Activated naive CD4-positive, alpha-beta T cell treated with anti-CD3 and anti-CD28 coated beads for 36 hours (primary cell): ENCODE data around the gene RIMBP2. TPM values are rescaled to one million over a fixed set of nuclear protein-coding genes. Genes with fewer than 3 reads are reported as not detected.

Source experiments
- CTCF ChIA-PET: fragments of 350-600 bp; sonication (Branson Sonifier 250); formaldehyde crosslinking; loops from one replicate; lab custom pipeline; 2021; ENCODE audit warnings: antibody characterized with exemption; lab: Charles Lee
- DNase-seq: peaks from one replicate; pipeline ENCODE4 v3.0.0-alpha.2; 2020
- H3K27ac Mint-ChIP-seq: one replicate; pipeline ENCODE4 v1.8.0; 2021; ENCODE audit warnings: mild to moderate bottlenecking, mixed read lengths
- H3K27me3 Mint-ChIP-seq: one replicate; pipeline ENCODE4 v1.8.0; 2021; ENCODE audit warnings: low read depth, mixed read lengths
- H3K36me3 Mint-ChIP-seq: one replicate; pipeline ENCODE4 v1.8.0; 2021; ENCODE audit warnings: low read depth, mixed read lengths
- H3K4me1 Mint-ChIP-seq: one replicate; pipeline ENCODE4 v1.8.0; 2021; ENCODE audit warnings: low read depth, mixed read lengths
- H3K4me3 Mint-ChIP-seq: one replicate; pipeline ENCODE4 v1.8.0; 2021; ENCODE audit warnings: mild to moderate bottlenecking, moderate library complexity, mixed read lengths
- H3K9me3 Mint-ChIP-seq: one replicate; pipeline ENCODE4 v1.8.0; 2021; ENCODE audit warnings: mixed read lengths
- intact Hi-C: fragments of 100-400 bp; cut with micrococcal nuclease; formaldehyde crosslinking; loops from one replicate; pipeline ENCODE4 v1.15.1; 2023
- total RNA-seq, 2 experiments: library from RNA; stranded (reverse); gene quantifications; one replicate each; pipeline ENCODE4 v1.2.3, GENCODE V29; 2021

The RIMBP2 gene
- total RNA-seq, 2 experiments from 2014 or later, result not detected

- Mint-ChIP-seq H3K36me3 (no peaks in the 10 kb centered on the region), H3K4me3 (no peak overlapping the region)
- CTCF ChIA-PET, result interaction anchor here (0.8 kb wide), 1 partner anchor 37 kb away, joined by 3 read pairs; no protein-coding TSS in a partner anchor
These were observed 5.9 kb downstream of the RIMBP2 start for GRCh38 chr12:130709971-130710732.

GRCh38 chr12:130709151-130709970, 6.7 kb downstream of the RIMBP2 start:
- CTCF ChIA-PET, result no interaction called here
- peaks cover 4% of the 10 kb centered on the region for H3K4me1 Mint-ChIP-seq
- H3K4me3 Mint-ChIP-seq, result no peak overlapping the region
- no peak overlapping the region for H3K27ac Mint-ChIP-seq
- H3K27me3 Mint-ChIP-seq, result peaks cover 31% of the 10 kb centered on the region
- intact Hi-C loops, result no loop called here
- no peaks in the 10 kb centered on the region for H3K36me3 Mint-ChIP-seq
- H3K9me3 Mint-ChIP-seq, result peaks cover 3% of the 10 kb centered on the region
- no peak for DNase-seq

More at GRCh38 chr12:130709971-130710732, 5.9 kb downstream of the RIMBP2 start:
- Mint-ChIP-seq H3K4me1 (peaks cover 5% of the 10 kb centered on the region), H3K9me3 (peaks cover 3% of the 10 kb centered on the region), H3K27ac (no peak overlapping the region), H3K27me3 (peaks cover 35% of the 10 kb centered on the region)
- DNase-seq, result no peak
- intact Hi-C loops, result no loop called here

- H3K4me3 Mint-ChIP-seq, result no peak overlapping the region
- intact Hi-C loops, result no loop called here
- no peaks in the 10 kb centered on the region for H3K36me3 Mint-ChIP-seq
- no peaks in the 10 kb centered on the region for H3K4me1 Mint-ChIP-seq
- peaks cover 27% of the 10 kb centered on the region for H3K27me3 Mint-ChIP-seq
- DNase-seq, result no peak
- no peak overlapping the region for H3K27ac Mint-ChIP-seq
- H3K9me3 Mint-ChIP-seq, result peaks cover 3% of the 10 kb centered on the region
- CTCF ChIA-PET, result no interaction called here
These were observed 7.5 kb downstream of the RIMBP2 start for GRCh38 chr12:130708648-130709047.

- no peak for DNase-seq
- Mint-ChIP-seq H3K36me3 (no peaks in the 10 kb centered on the region), H3K4me1 (no peaks in the 10 kb centered on the region), H3K4me3 (no peak overlapping the region), H3K27me3 (peaks cover 16% of the 10 kb centered on the region), H3K9me3 (peaks cover 3% of the 10 kb centered on the region), H3K27ac (no peak overlapping the region)
- CTCF ChIA-PET, result no interaction called here
- intact Hi-C loops, result no loop called here
These were observed 8.6 kb downstream of the RIMBP2 start for GRCh38 chr12:130707571-130707891.

GRCh38 chr12:130706885-130707570, 9.1 kb downstream of the RIMBP2 start:
- Mint-ChIP-seq H3K4me3 (no peak overlapping the region), H3K27ac (no peak overlapping the region), H3K27me3 (peaks cover 13% of the 10 kb centered on the region), H3K36me3 (no peaks in the 10 kb centered on the region), H3K9me3 (peaks cover 3% of the 10 kb centered on the region), H3K4me1 (no peaks in the 10 kb centered on the region)
- no peak for DNase-seq
- CTCF ChIA-PET, result no interaction called here
- intact Hi-C loops, result no loop called here

GRCh38 chr12:130706311-130706710, 9.8 kb downstream of the RIMBP2 start:
- no peaks in the 10 kb centered on the region for H3K4me1 Mint-ChIP-seq
- no peak for DNase-seq
- H3K27ac Mint-ChIP-seq, result no peak overlapping the region
- peaks cover 3% of the 10 kb centered on the region for H3K9me3 Mint-ChIP-seq
- intact Hi-C loops, result no loop called here
- peaks cover 7% of the 10 kb centered on the region for H3K27me3 Mint-ChIP-seq
- CTCF ChIA-PET, result no interaction called here
- H3K36me3 Mint-ChIP-seq, result no peaks in the 10 kb centered on the region
- no peak overlapping the region for H3K4me3 Mint-ChIP-seq

- DNase-seq, result no peak
- H3K4me1 Mint-ChIP-seq, result no peaks in the 10 kb centered on the region
- CTCF ChIA-PET, result no interaction called here
- no peak overlapping the region for H3K4me3 Mint-ChIP-seq
- peaks cover 3% of the 10 kb centered on the region for H3K9me3 Mint-ChIP-seq
- H3K27me3 Mint-ChIP-seq, result peaks cover 2% of the 10 kb centered on the region
- H3K27ac Mint-ChIP-seq, result no peak overlapping the region
- no peaks in the 10 kb centered on the region for H3K36me3 Mint-ChIP-seq
- intact Hi-C loops, result no loop called here
These were observed 10.8 kb downstream of the RIMBP2 start for GRCh38 chr12:130705178-130705822.

- no peak for DNase-seq
- H3K4me1 Mint-ChIP-seq, result no peaks in the 10 kb centered on the region
- no peak overlapping the region for H3K4me3 Mint-ChIP-seq
- H3K27me3 Mint-ChIP-seq, result peaks cover 2% of the 10 kb centered on the region
- peaks cover 3% of the 10 kb centered on the region for H3K9me3 Mint-ChIP-seq
- CTCF ChIA-PET, result interaction anchor here (1.2 kb wide), 1 partner anchor 43 kb away, joined by 3 read pairs; no protein-coding TSS in a partner anchor
- no peaks in the 10 kb centered on the region for H3K36me3 Mint-ChIP-seq
- intact Hi-C loops, result no loop called here
- H3K27ac Mint-ChIP-seq, result no peak overlapping the region
These were observed 11.5 kb downstream of the RIMBP2 start for GRCh38 chr12:130704606-130705005.

- intact Hi-C loops, result no loop called here
- no peaks in the 10 kb centered on the region for H3K27me3 Mint-ChIP-seq
- no peak overlapping the region for H3K27ac Mint-ChIP-seq
These were observed 12.2 kb downstream of the RIMBP2 start for GRCh38 chr12:130703733-130704375.

GRCh38 chr12:130702966-130703732, 12.9 kb downstream of the RIMBP2 start:
- H3K4me3 Mint-ChIP-seq, result no peak overlapping the region
- no peak overlapping the region for H3K27ac Mint-ChIP-seq
- CTCF ChIA-PET, result no interaction called here
- intact Hi-C loops, result no loop called here
- DNase-seq, result no peak
- no peaks in the 10 kb centered on the region for H3K4me1 Mint-ChIP-seq
- H3K27me3 Mint-ChIP-seq, result no peaks in the 10 kb centered on the region
- peaks cover 3% of the 10 kb centered on the region for H3K9me3 Mint-ChIP-seq
- no peaks in the 10 kb centered on the region for H3K36me3 Mint-ChIP-seq

More at GRCh38 chr12:130703733-130704375, 12.2 kb downstream of the RIMBP2 start:
- H3K36me3 Mint-ChIP-seq, result no peaks in the 10 kb centered on the region
- CTCF ChIA-PET, result interaction anchor here (1.2 kb wide), 1 partner anchor 44 kb away, joined by 3 read pairs; no protein-coding TSS in a partner anchor
- DNase-seq, result no peak
- H3K9me3 Mint-ChIP-seq, result peaks cover 3% of the 10 kb centered on the region
- no peak overlapping the region for H3K4me3 Mint-ChIP-seq
- H3K4me1 Mint-ChIP-seq, result no peaks in the 10 kb centered on the region

- no peak overlapping the region for H3K27ac Mint-ChIP-seq
- H3K4me1 Mint-ChIP-seq, result no peaks in the 10 kb centered on the region
- peaks cover 4% of the 10 kb centered on the region for H3K27me3 Mint-ChIP-seq
- intact Hi-C loops, result no loop called here
- H3K4me3 Mint-ChIP-seq, result no peak overlapping the region
- no peaks in the 10 kb centered on the region for H3K36me3 Mint-ChIP-seq
- no peak for DNase-seq
- H3K9me3 Mint-ChIP-seq, result no peaks in the 10 kb centered on the region
- CTCF ChIA-PET, result no interaction called here
These were observed 14.7 kb downstream of the RIMBP2 start for GRCh38 chr12:130701402-130701744.
